Activated T-cell treated with anti-CD3 and anti-CD28 coated beads for 4 hours (primary cell): ENCODE results near the gene FOXC2.

Experiments
- DNase-seq: peaks from one replicate; pipeline ENCODE4 v3.0.0-alpha.2; 2020

The FOXC2 gene

GRCh38 chr16:86558355-86559193 lies 8.1 kb upstream of the FOXC2 start:
- no peak for DNase-seq

GRCh38 chr16:86559802-86560305 lies 6.8 kb upstream of the FOXC2 start:
- no peak for DNase-seq

DNA sequence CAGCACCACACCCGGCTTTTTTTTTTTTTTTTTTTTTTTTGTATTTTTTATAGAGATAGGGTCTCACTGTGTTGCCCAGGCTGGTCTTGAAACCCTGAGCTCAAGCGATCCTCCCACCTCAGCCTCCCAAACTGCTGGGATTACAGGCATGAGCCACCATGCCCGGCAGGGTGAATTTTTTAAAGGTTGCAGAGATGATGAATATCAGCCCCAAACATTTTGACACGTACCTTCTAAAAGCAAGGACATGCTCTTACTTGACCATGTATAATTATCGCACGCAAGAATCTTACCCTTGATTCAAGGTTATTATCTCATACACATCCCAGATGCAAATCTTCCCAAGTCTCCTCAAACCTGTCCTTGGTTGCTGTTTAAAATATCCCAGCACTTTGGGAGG lies 4.3 kb upstream of the FOXC2 start:
- DNase-seq: no peak

GRCh38 chr16:86563469-86564345 lies 2.9 kb upstream of the FOXC2 start:
- peak; percentile 86 for DNase-seq

DNA sequence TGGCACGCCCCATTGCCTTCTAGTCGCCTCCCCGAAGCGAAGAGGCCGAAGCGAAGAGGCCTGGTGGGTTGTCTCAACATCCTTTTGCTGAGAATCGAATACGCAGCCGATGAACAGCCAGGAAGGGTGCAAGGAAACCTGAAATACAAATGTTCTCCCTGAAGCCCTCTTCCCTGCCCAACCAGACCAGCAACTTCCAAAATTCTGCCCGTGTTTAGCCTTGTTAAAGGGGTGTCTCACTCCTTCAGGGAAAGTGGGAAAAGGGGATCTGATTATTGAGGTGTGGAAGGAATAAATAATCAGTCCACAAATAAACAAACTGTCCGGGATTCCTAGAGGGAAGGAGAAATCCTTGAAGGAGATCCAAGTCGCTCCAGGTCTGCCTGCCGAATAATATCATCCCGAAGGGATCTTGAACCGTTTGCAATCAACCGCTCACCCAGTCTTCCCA lies 1.4 kb upstream of the FOXC2 start:
- no peak for DNase-seq

DNA sequence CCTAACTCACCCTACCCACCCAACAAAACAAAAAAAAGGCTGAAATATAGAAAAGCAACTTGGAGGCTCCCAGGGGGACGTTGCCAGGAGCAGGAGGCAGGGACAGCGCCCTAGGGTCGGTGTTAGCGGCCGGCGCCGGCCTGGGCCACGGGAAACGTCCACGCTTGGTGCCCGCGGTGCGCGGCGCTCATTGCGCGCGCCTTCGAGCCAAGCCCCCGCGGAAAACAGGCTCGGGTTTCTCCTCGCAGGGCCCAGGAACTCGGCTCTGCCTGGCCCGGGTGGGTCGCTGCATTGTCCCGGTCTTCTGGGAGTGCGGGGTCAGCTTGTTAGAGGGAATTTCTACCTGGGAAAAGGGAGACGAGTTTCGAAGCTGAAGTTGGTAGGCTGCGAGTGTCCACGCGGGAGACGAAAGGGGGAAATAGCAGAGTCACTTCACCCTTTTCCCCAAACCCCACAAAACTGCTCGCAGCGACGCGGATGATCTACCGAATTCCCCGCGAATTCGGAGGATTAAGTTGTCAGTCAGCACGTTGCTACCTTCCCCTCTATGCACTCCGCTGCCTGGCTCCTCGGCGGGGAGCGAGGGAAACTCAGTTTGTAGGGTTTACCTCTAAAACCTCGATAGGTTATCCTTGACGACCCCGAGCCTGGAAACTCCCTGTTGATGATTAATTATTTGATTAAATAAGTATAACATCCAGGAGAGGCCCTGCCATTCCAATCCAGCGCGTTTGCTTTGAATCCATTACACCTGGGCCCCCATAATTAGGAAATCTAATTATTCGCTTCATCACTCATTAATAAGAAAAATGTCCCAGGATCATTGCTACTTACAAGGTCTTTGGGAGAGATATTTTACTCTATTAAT lies 751 bp upstream of the FOXC2 start:
- no peak for DNase-seq

- DNase-seq: no peak
These were observed 504 bp downstream of the FOXC2 start for GRCh38 chr16:86566966-86567700.

DNA sequence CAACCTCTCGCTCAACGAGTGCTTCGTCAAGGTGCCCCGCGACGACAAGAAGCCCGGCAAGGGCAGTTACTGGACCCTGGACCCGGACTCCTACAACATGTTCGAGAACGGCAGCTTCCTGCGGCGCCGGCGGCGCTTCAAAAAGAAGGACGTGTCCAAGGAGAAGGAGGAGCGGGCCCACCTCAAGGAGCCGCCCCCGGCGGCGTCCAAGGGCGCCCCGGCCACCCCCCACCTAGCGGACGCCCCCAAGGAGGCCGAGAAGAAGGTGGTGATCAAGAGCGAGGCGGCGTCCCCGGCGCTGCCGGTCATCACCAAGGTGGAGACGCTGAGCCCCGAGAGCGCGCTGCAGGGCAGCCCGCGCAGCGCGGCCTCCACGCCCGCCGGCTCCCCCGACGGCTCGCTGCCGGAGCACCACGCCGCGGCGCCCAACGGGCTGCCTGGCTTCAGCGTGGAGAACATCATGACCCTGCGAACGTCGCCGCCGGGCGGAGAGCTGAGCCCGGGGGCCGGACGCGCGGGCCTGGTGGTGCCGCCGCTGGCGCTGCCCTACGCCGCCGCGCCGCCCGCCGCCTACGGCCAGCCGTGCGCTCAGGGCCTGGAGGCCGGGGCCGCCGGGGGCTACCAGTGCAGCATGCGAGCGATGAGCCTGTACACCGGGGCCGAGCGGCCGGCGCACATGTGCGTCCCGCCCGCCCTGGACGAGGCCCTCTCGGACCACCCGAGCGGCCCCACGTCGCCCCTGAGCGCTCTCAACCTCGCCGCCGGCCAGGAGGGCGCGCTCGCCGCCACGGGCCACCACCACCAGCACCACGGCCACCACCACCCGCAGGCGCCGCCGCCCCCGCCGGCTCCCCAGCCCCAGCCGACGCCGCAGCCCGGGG lies 1.3 kb downstream of the FOXC2 start:
- no peak for DNase-seq

- no peak for DNase-seq
These were observed 2.3 kb downstream of the FOXC2 start for GRCh38 chr16:86568677-86569623.

- DNase-seq: no peak
These were observed 3.2 kb downstream of the FOXC2 start for GRCh38 chr16:86569701-86570447.

DNA sequence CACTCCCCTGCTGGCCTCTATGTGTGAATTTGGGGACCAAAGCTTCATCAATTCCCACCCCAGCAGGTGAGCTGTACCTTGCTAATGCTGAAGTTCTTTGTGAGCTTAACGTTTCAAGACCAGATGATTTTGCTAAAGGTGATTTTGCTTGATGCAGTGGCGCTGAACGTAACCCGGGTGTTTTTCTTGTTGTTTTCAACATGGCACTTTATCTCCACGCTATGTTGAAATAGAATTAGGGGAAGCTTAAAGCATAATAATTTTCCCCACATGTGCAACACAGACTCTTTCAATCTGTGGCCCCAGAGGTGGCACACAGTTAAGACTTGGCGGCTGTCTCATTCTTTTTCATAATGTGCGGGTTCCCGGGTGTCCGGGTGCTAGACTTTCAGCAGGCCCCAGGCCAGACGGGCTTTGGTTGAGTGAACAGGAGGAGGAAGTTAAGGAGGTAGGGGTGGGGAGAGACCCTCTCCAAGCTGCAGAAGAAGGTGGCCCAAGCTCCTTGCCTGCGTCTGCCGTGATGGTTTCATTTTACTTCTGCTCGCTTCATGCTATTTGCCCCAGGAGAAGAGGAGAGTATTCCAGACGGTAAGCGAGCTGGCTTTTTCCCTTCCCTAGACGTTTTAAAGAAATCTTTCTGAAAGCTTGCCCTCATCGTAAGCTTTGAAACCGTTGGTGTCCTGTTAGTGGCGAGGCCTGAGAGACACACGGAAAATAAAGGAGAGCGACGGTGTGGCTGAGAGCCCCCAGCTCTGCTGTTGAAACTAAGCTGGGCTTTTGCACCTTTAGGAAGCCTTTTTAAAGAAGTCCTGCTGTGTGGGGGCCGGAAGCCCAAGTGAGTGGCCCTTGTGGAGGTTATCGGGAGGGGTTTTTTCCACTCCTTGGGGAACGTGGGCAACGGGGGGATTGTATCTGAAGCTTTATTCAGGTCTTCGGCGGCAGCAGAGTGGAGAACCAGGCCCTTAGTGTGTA lies 4.2 kb downstream of the FOXC2 start:
- no peak for DNase-seq

GRCh38 chr16:86571530-86571915 lies 4.9 kb downstream of the FOXC2 start:
- DNase-seq: no peak

- DNase-seq: no peak
These were observed 5.5 kb downstream of the FOXC2 start for GRCh38 chr16:86572041-86572521.

DNA sequence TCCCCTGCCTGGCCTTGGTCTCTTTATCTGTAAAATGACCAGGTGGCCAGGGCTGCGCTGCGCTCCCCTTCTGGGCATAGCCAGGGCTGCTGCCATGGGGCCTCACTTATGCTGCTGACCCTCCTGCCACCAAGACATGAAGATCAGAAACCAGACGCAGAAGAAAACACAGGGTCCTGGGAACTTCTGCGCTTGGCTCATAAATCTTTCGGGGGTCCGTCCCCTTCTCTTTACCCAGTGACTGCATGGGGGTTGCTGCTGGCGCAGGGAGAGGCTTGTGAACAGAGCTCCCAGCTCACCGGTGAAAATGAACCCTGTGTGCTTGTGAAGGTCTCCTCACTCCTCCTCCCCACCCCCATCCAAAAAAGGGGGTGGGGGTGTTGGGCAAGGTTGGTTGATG lies 6.0 kb downstream of the FOXC2 start:
- DNase-seq: no peak

DNA sequence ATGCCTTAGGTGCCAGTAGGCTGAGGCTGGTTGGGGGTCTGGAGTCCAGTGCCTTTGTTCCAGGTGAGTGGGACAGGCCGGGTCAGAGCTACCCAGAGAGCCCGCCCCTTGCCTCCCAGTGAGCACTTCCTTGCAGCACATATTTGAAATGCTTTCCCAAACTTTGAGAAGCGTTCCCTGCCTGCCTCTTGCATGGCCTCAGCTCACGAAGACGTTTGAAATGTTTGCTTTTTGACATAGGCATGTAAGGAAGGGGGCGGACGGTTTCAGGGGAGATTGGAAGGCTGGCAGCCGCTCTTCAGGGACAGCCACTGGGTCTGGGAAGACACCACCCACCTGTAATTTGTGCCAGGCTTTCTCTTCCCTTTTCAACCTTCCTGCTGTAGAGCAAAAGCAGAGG lies 6.6 kb downstream of the FOXC2 start:
- no peak for DNase-seq

GRCh38 chr16:86573646-86574508 lies 7.2 kb downstream of the FOXC2 start:
- DNase-seq: no peak

DNA sequence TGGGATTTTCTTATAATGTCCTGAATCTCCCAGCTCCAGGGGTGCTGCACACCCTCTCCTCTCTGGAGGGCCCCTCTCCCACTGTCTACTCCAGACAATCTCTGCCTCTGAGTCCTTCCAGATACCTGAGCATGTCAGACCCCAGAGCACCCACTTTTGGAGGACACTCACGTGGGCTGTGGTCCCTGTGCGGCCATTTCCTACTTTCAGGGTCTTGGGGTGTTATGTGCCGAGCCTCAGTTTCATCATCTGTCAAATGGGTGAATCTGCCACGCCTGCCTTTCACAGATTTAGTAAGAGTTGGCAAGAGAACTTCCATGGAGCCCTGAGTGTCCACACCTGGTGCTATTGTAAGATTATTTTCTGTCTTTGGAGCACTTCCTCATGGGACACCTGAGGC lies 8.0 kb downstream of the FOXC2 start:
- no peak for DNase-seq
